HG03460 (cell line): ENCODE data around the gene DOC2A.

Experiments
- ATAC-seq: cut with Tn5 transposase; IDR thresholded peaks from one replicate; pipeline ENCODE4 v1.9.1; 2021; ENCODE audit not compliant: unreplicated experiment

Gene DOC2A

GRCh38 chr16:30005341-30006094 is 5.3 kb downstream of the DOC2A start:
- ATAC-seq = no peak

- ATAC-seq = no peak
Measured at GRCh38 chr16:30004811-30005242, 6.0 kb downstream of the DOC2A start.

- no peak for ATAC-seq
Measured at GRCh38 chr16:30004424-30004776, 6.4 kb downstream of the DOC2A start.

- no peak for ATAC-seq
Measured at GRCh38 chr16:30003670-30004423, 7.0 kb downstream of the DOC2A start.

- ATAC-seq = no peak
Measured at GRCh38 chr16:30002614-30003346, 8.0 kb downstream of the DOC2A start.

- no peak for ATAC-seq
Measured at GRCh38 chr16:30000735-30001631, 9.8 kb downstream of the DOC2A start.

GRCh38 chr16:29999605-30000004 is 11.2 kb downstream of the DOC2A start:
- ATAC-seq = no peak

GRCh38 chr16:29996766-29997250 is 14.0 kb downstream of the DOC2A start:
- no peak for ATAC-seq

- ATAC-seq = peak; percentile 89
Measured at GRCh38 chr16:29995911-29996765, 14.7 kb downstream of the DOC2A start, which contains the start of gene INO80E. INO80E (plus strand) TSS chr16:29996241; CDS start chr16:29996311, 70 bp downstream.

GRCh38 chr16:29995324-29995910 is 15.4 kb downstream of the DOC2A start, which contains the start of gene HIRIP3:
HIRIP3 (minus strand) TSS chr16:29995617; CDS start chr16:29995605, 12 bp downstream.
- peak; percentile 38 for ATAC-seq

GRCh38 chr16:29994600-29995323 is 16.1 kb downstream of the DOC2A start:
- peak; percentile 34 for ATAC-seq

- ATAC-seq = no peak
Measured at GRCh38 chr16:29993903-29994599, 16.8 kb downstream of the DOC2A start.

- ATAC-seq = no peak
Measured at GRCh38 chr16:29993191-29993902, 17.5 kb downstream of the DOC2A start.

- no peak for ATAC-seq
Measured at GRCh38 chr16:29992344-29992967, 18.4 kb downstream of the DOC2A start.

- ATAC-seq = no peak
Measured at GRCh38 chr16:29991571-29991904, 19.3 kb downstream of the DOC2A start.

GRCh38 chr16:29990883-29991570 is 19.8 kb downstream of the DOC2A start:
- ATAC-seq = no peak
